Heart right ventricle (tissue), 16 donors: ENCODE measurements around the gene PLCB4. TPM values are rescaled to one million over a fixed set of nuclear protein-coding genes. Genes with fewer than 3 reads are reported as not detected.

Source experiments
- ATAC-seq, 8 donors: fragments of 200-7000 bp; cut with Tn5 transposase; one replicate each; pipeline ENCODE4 v1.9.1; 2020; ENCODE audit warnings: mild to moderate bottlenecking in 8 of 8, moderate library complexity in 8 of 8, moderate number of reproducible peaks in 1 of 8
- DNase-seq, 2 donors: peaks; one replicate each; pipeline ENCODE4 v3.0.0-alpha.2; 2020
- H3K27ac ChIP-seq, 10 donors: fragments of 200-600 bp; sonication (generic) in 2 of 10; one replicate each; pipeline versions ENCODE4 v1.5.0 to v1.8.0; 2020 to 2022; ENCODE audit warnings: mild to moderate bottlenecking in 3 of 10
- H3K27me3 ChIP-seq, 7 donors: fragments of 200-600 bp; one replicate each; pipeline ENCODE4 v1.8.0; 2021 to 2022; ENCODE audit warnings: mild to moderate bottlenecking in 2 of 7
- H3K36me3 ChIP-seq, 9 donors: fragments of 200-600 bp; sonication (generic) in 1 of 9; one replicate each; pipeline versions ENCODE4 v1.5.0 to v1.8.0; 2020 to 2022; ENCODE audit warnings: mild to moderate bottlenecking in 2 of 9
- H3K4me1 ChIP-seq, 9 donors: fragments of 200-600 bp; sonication (generic) in 1 of 9; one replicate each; pipeline versions ENCODE4 v1.5.0 to v1.8.0; 2020 to 2022; ENCODE audit warnings: mild to moderate bottlenecking in 4 of 9
- H3K4me3 ChIP-seq, 10 donors: fragments of 200-600 bp; sonication (generic) in 2 of 10; one replicate each; pipeline versions ENCODE4 v1.5.0 to v1.8.0; 2020 to 2022; ENCODE audit warnings: mild to moderate bottlenecking in 7 of 10, moderate library complexity in 2 of 10
- H3K9me3 ChIP-seq, 11 donors: fragments of 200-600 bp in 10 of 11; sonication (generic) in 2 of 11; one replicate each; pipeline versions ENCODE4 v1.5.0 to v1.8.0; 2013 to 2022; ENCODE audit warnings: mild to moderate bottlenecking in 2 of 11, control low read depth in 1 of 11, moderate library complexity in 1 of 11
- CTCF ChIP-seq, 9 donors: fragments of 200-600 bp; sonication (generic) in 2 of 9; IDR thresholded peaks; one replicate each; pipeline versions ENCODE4 v1.5.0 to v1.8.0; 2021 to 2022; ENCODE audit warnings: antibody characterized with exemption in 9 of 9, mild to moderate bottlenecking in 5 of 9, moderate library complexity in 1 of 9
- WGBS, 2 donors: extraction: QIAGEN DNeasy Blood & Tissue Kit; methylation state at CpG; one replicate each; pipeline ENCODE4 v1.1.7; 2013; ENCODE audit warnings: inconsistent platforms in 1 of 2; 5-methylcytosine and 5-hydroxymethylcytosine counted together
- intact Hi-C, 10 donors: fragments of 100-400 bp; cut with DNase I; formaldehyde crosslinking; loops; one replicate each; pipeline versions ENCODE4 v1.11.1 to v1.14.2; 2022
- polyA plus RNA-seq, 2 donors: library from polyadenylated mRNA; stranded (reverse); fragments of 200-250 nt; gene quantifications; one replicate each; pipeline ENCODE4 v1.2.3, GENCODE V29; 2013
- total RNA-seq, 10 donors: library from RNA; stranded (reverse); fragmentation: NEBNext Ultra II Directional in 3 of 10; extraction: Animal tissue kit (Norgen Biotek cat#: 25700) in 3 of 10; gene quantifications; one replicate each; pipeline versions ENCODE4 v1.2.1 to v1.2.4, GENCODE V29; 2021 to 2023
- donor health status: Arrhythmogenic right ventricular cardiomyopathy.
- donor health status: ischemic (EF 13 %, LVEDD 7.1; RV severe dilation, severe dysfunction).
- donor health status: healthy with polysubstance abuse.
- donor health status: DM: no; HTN: yes; CAD: no.
- donor health status: DM: no; HTN: no; CAD: no.
- donor health status: ischemic (EF 25% LVEDD 6.9; RV normal size, moderate dysfunction).
- donor health status: ischemic (EF 25% LVEDD 5.7; RV mildly dilated, moderate dysfunction).
- donor health status: healthy.
- donor health status: DM: yes; HTN: yes; CAD: no.
- donor health status: Ischemic cardiomyopathy.
- donor health status: ischemic (EF 35%, LVEDD 5.7; RV mildly dilated, moderate dysfunction).
- donor health status: nonischemic (EF 11% LVEDD 7.7; RV severe dilation, severe dysfunction).
- donor health status: DM: yes; HTN: yes; CAD: no.
- donor health status: PGD.
- donor health status: ischemic (EF 29% LVEDD 5.4; RV normal size, mild dysfunction).
- donor health status: nonischemic (EF 23%, LVEDD 6.1; RV moderate dilation, normal function).

Gene PLCB4
- total and polyA plus RNA-seq, 12 donors: 3.6 to 33.3 (median 28.4) TPM

GRCh38 chr20:9227896-9228615 is 159.2 kb downstream of the PLCB4 start:
- no peak for DNase-seq
- no peak for TF ChIP-seq CTCF (IDR thresholded peaks at IDR 0.05)
- Histone ChIP-seq H3K36me3 (no peaks in the 10 kb centered on the region), H3K27me3 (no peaks in the 10 kb centered on the region), H3K9me3 (no peaks in the 10 kb centered on the region), H3K4me3 (no peak overlapping the region), H3K4me1 (peaks cover 6 to 73% (median 45%) of the 10 kb centered on the region in 9 donors), H3K27ac (peak overlapping the region in 6 of 10 donors; percentile 10 to 50 (median 31))
- ATAC-seq: no peak
- 97 to 98% methylated on average over 1 of the region's 1 CpG for WGBS, 2 donors
- intact Hi-C loops: loop anchor here in 2 of 10 donors (5.0 to 10.0 kb wide), 2 partner anchors 56 to 127 kb away; no protein-coding TSS in a partner anchor

GRCh38 chr20:9228774-9229450 is 160.0 kb downstream of the PLCB4 start:
- ATAC-seq: peak; percentile 46 to 77 (median 58)
- DNase-seq: peak in 1 of 2 donors; percentile 33
- no peaks in the 10 kb centered on the region for H3K9me3 ChIP-seq
- H3K27me3 ChIP-seq: no peaks in the 10 kb centered on the region
- H3K36me3 ChIP-seq: no peaks in the 10 kb centered on the region
- peaks cover 6 to 73% (median 42%) of the 10 kb centered on the region in 9 donors for H3K4me1 ChIP-seq
- 50 to 60% methylated on average over 5 of the region's 5 CpGs for WGBS, 2 donors
- TF ChIP-seq CTCF (IDR thresholded peaks at IDR 0.05): no peak
- intact Hi-C loops: loop anchor here in 2 of 10 donors (5.0 to 10.0 kb wide), 2 partner anchors 57 to 126 kb away; no protein-coding TSS in a partner anchor
- H3K27ac ChIP-seq: peak overlapping the region in 7 of 10 donors; percentile 10 to 50 (median 31)
- no peak overlapping the region for H3K4me3 ChIP-seq

GRCh38 chr20:9230406-9230805 is 161.5 kb downstream of the PLCB4 start:
- DNase-seq (no peak), ATAC-seq (no peak)
- Histone ChIP-seq H3K27me3 (no peaks in the 10 kb centered on the region), H3K4me3 (no peak overlapping the region), H3K27ac (no peak overlapping the region), H3K4me1 (peaks cover 6 to 60% (median 40%) of the 10 kb centered on the region in 9 donors), H3K36me3 (no peaks in the 10 kb centered on the region), H3K9me3 (no peaks in the 10 kb centered on the region)
- intact Hi-C loops: no loop called here
- TF ChIP-seq CTCF (IDR thresholded peaks at IDR 0.05): no peak

GRCh38 chr20:9233804-9234203 is 164.9 kb downstream of the PLCB4 start:
- intact Hi-C loops: no loop called here
- Histone ChIP-seq H3K36me3 (no peaks in the 10 kb centered on the region), H3K9me3 (no peaks in the 10 kb centered on the region), H3K4me3 (no peak overlapping the region), H3K27ac (no peak overlapping the region), H3K27me3 (no peaks in the 10 kb centered on the region), H3K4me1 (peaks cover 2 to 41% (median 18%) of the 10 kb centered on the region in 9 donors)
- WGBS, 2 donors: 94 to 97% methylated on average over 2 of the region's 2 CpGs
- ATAC-seq: no peak
- no peak for DNase-seq
- TF ChIP-seq CTCF (IDR thresholded peaks at IDR 0.05): no peak
